ENCODE measurements around the gene C1QL4. TPM values are rescaled to one million over a fixed set of nuclear protein-coding genes. Genes with fewer than 3 reads are reported as not detected.

C1QL4 gene
- total RNA-seq, 2 donors from 2014 or later = not detected

DNA sequence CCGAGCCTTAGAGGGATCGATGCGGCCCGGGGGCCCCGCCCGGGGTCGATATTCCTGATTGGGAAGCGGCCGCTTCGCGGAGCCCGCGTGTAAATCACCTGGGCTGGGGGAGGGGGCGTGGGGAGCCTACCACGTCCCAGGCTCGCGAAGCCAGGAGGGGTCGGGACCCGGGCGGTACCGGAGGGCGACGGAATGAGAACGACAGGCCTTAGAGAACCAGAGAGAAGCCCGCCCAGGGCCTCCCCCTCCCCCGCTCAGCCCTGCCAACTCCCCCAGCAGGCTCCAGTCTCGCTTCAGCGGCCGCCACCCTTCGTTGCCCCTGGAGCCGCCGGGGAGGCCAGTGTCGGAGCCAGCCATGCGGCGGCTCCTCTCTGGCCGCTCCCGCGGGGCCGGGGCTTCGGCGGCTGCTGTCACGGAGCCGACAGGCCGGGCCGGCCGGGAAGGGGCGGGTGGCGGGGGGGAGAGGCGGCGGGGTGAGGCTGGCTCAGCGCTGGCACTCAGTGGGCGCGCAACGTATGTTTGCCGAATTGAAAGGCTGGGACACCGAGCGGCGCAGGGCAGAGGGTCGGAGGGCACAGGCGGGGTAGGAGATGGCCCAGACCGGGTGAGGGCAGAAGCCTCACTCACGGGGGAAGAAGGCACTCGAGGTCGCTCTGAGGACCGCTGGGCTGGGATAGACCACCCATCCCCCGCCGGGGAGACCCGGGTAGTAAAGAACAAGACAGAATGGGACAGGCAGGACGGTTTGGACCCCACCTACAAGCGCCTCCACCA lies 8.2 kb upstream of the C1QL4 start:
- intact Hi-C loops (cut with DNase I) = no loop called here
- 1% methylated on average over 20 to 59 of the region's 70 CpGs for WGBS, 2 donors
- ATAC-seq (no peak), DNase-seq (peak; percentile 28 to 60 (median 53))
- Histone ChIP-seq H3K27ac (no peak overlapping the region), H3K4me3 (no peak overlapping the region), H3K36me3 (replicated peaks in 1 of 2; ENCODE audit: insufficient read depth in 1 of 2, low read depth in 2 of 2) (no peaks in the 10 kb centered on the region), H3K4me1 (peaks cover 71% of the 10 kb centered on the region), H3K27me3 (peaks cover 0 to 14% of the 10 kb centered on the region in 2 donors), H3K9me3 (no peaks in the 10 kb centered on the region)
- TF ChIP-seq, protein P1, sequence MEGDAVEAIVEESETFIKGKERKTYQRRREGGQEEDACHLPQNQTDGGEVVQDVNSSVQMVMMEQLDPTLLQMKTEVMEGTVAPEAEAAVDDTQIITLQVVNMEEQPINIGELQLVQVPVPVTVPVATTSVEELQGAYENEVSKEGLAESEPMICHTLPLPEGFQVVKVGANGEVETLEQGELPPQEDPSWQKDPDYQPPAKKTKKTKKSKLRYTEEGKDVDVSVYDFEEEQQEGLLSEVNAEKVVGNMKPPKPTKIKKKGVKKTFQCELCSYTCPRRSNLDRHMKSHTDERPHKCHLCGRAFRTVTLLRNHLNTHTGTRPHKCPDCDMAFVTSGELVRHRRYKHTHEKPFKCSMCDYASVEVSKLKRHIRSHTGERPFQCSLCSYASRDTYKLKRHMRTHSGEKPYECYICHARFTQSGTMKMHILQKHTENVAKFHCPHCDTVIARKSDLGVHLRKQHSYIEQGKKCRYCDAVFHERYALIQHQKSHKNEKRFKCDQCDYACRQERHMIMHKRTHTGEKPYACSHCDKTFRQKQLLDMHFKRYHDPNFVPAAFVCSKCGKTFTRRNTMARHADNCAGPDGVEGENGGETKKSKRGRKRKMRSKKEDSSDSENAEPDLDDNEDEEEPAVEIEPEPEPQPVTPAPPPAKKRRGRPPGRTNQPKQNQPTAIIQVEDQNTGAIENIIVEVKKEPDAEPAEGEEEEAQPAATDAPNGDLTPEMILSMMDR (IDR thresholded peaks at IDR 0.05) = no peak
- TF ChIP-seq POLR2A (IDR thresholded peaks at IDR 0.05) = no peak

DNA sequence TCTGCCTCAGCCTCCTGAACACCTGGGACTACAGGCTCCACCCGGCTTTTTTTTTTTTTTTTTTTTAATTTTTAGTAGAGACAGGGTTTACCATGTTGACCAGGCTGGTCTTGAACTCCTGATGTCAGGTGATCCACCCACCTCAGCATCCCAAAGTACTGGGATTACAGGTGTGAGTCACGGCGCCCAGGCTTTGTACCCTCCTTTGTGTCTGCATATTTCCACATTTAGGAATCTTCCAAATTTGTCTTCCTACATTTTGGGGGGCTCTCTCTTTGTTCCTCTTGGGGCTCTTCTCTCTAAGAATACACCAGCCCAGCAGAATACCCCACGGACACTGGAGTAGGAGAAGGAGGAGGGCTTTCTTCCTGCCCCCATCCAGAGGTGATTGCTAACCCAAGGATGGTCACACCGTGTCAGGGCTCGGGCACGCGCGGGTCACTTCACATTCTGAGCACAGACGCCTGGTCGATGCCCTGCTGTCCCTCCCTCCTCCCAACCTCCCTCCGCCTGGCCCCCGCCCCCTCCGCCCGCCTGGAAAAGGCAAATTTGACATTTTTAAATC lies 7.6 kb upstream of the C1QL4 start:
- Histone ChIP-seq H3K4me3 (no peak overlapping the region), H3K9me3 (no peaks in the 10 kb centered on the region), H3K4me1 (peaks cover 67% of the 10 kb centered on the region), H3K36me3 (replicated peaks in 1 of 2; ENCODE audit: insufficient read depth in 1 of 2, low read depth in 2 of 2) (no peaks in the 10 kb centered on the region), H3K27ac (no peak overlapping the region), H3K27me3 (peaks cover 0 to 14% of the 10 kb centered on the region in 2 donors)
- 24 to 45% methylated on average over 14 to 15 of the region's 15 CpGs for WGBS, 2 donors
- intact Hi-C loops (cut with DNase I) = no loop called here
- ATAC-seq = no peak
- TF ChIP-seq POLR2A (IDR thresholded peaks at IDR 0.05) = no peak
- TF ChIP-seq, protein P1 (IDR thresholded peaks at IDR 0.05) = no peak
- DNase-seq = no peak

DNA sequence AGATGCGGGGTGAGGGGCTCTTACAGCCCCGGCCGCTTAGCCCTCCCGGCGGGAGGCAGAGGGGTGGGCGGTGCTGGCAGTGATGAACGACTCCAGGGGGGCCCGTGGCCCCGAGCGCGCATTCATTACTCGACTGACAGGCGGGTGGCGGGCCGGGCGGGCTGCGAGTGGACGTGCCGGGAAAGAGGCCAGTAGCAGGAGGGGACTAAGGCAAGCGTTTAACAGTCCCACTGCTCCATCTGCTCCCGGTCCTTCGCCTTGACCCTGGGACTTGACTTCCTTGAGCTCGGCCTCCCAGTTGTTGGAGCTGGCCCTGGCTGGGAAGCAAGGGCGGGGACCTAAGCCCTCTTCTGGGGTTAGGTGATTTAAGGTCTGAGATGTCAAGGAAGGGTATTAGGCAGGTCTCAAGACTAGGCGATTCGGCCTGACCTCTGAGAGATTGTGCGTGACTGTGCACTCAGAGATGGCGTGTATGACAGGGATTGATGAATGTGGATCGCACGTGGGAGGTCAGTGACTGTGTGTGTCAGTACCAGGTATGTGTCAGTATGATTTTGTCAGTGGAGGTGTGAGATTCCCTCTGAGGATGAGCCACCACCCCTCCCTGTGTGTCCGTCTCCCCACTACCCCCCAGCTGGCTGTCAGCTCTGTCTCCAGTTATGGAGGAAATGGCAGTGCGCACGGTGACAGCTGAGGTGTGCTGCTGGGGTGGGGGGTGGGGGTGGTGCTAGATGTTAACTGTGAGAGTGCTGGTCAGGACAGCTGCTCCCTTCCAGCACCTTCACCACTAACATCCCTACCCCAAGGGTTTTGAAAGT lies 6.1 kb upstream of the C1QL4 start:
- peaks cover 0 to 14% of the 10 kb centered on the region in 2 donors for H3K27me3 ChIP-seq
- no peak overlapping the region for H3K27ac ChIP-seq
- ATAC-seq (no peak), DNase-seq (peak in 2 of 4 donors; percentile 15 to 29)
- no peaks in the 10 kb centered on the region for H3K9me3 ChIP-seq
- no peaks in the 10 kb centered on the region for H3K36me3 ChIP-seq (replicated peaks in 1 of 2; ENCODE audit: insufficient read depth in 1 of 2, low read depth in 2 of 2)
- peaks cover 60% of the 10 kb centered on the region for H3K4me1 ChIP-seq
- no peak overlapping the region for H3K4me3 ChIP-seq
- WGBS, 2 donors = 3 to 16% methylated on average over 8 to 33 of the region's 33 CpGs
- TF ChIP-seq, protein P1 (IDR thresholded peaks at IDR 0.05) = no peak
- TF ChIP-seq POLR2A (IDR thresholded peaks at IDR 0.05) = no peak
- intact Hi-C loops (cut with DNase I) = no loop called here

DNA sequence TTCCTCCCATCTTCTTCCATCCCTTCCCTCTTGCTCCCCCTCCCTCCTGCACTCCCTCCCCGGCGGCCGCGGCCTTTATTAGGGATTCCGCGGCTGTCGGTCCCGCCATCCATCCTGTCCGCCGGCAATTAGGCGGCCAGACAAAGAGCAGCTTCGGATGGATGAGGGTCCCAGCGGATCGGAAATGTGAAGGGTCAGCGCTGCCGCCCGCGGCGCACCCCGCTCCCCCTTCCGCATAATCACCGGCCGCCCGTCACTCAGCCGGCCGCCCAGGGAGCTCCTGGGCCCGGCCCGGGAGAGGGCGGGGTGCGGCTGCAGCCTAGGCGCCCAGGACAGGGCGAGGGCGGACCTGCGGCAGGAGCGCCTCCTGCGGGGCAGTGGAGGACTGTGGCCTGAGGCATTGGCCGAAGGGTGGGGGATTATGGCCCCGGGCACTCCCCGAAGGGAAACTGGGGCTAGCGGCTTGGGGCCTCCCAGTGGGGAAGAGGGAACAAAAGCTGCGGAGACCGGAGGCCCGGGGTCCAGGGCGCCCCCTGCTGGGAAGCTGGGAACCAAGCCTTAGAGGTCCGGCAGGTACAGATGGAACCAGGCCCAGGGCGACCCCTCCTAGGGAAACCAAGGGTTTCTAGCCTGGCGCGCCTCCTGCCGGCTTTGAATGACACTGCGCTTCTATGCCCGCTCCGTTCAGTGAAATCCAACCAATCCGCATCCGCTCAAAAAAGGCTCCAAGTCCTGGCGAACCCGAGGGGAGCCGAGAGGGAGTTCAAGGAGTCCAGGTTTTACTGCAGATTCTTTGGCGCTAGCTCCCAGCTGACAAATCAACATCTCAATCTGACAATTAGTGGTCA lies 5.3 kb upstream of the C1QL4 start:
- peak; percentile 67 to 82 (median 76) for DNase-seq
- H3K27me3 ChIP-seq = peaks cover 0 to 14% of the 10 kb centered on the region in 2 donors
- no peak for TF ChIP-seq POLR2A (IDR thresholded peaks at IDR 0.05)
- TF ChIP-seq, protein P1 (IDR thresholded peaks at IDR 0.05) = peak; percentile 61 to 79 (median 68)

More for the DNA sequence above, 5.3 kb upstream of the C1QL4 start:
- intact Hi-C loops (cut with DNase I) = no loop called here
- peak; percentile 60 for ATAC-seq
- Histone ChIP-seq H3K9me3 (no peaks in the 10 kb centered on the region), H3K4me3 (no peak overlapping the region), H3K36me3 (replicated peaks in 1 of 2; ENCODE audit: insufficient read depth in 1 of 2, low read depth in 2 of 2) (no peaks in the 10 kb centered on the region), H3K27ac (no peak overlapping the region), H3K4me1 (peaks cover 53% of the 10 kb centered on the region)
- 15 to 24% methylated on average over 34 to 58 of the region's 58 CpGs for WGBS, 2 donors
